Measurements from ENCODE around the gene TBCA. TPM values are rescaled to one million over a fixed set of nuclear protein-coding genes. Genes with fewer than 3 reads are reported as not detected.

TBCA gene
- total RNA-seq, 1 donor: 91.5 TPM

DNA sequence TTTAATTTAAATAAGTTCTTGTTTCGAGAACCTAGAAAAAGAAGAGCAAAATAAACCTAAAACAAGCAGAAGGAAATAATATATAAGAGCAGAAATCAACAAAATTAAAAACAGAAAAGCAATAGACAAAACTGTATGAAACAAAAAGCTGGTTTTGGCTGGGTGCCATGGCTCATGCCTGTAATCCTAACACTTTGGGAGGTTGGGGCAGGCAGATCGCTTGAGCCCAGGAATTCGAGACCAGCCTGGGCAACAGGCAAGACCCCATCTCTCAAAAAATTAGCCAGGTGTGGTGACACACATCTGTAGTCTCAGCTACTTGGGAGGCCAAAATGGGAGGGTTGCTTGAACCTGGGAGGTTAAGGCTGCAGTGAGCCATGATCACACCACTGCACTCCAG lies 78.4 kb downstream of the TBCA start:
- H3K4me3 ChIP-seq (ENCODE audit: low read depth, low read length): no peak overlapping the region
- TF ChIP-seq, protein P1, sequence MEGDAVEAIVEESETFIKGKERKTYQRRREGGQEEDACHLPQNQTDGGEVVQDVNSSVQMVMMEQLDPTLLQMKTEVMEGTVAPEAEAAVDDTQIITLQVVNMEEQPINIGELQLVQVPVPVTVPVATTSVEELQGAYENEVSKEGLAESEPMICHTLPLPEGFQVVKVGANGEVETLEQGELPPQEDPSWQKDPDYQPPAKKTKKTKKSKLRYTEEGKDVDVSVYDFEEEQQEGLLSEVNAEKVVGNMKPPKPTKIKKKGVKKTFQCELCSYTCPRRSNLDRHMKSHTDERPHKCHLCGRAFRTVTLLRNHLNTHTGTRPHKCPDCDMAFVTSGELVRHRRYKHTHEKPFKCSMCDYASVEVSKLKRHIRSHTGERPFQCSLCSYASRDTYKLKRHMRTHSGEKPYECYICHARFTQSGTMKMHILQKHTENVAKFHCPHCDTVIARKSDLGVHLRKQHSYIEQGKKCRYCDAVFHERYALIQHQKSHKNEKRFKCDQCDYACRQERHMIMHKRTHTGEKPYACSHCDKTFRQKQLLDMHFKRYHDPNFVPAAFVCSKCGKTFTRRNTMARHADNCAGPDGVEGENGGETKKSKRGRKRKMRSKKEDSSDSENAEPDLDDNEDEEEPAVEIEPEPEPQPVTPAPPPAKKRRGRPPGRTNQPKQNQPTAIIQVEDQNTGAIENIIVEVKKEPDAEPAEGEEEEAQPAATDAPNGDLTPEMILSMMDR (IDR thresholded peaks at IDR 0.05; ENCODE audit: insufficient read depth, low read depth, low read length): no peak
- DNase-seq (ENCODE audit: low read depth): no peak

DNA sequence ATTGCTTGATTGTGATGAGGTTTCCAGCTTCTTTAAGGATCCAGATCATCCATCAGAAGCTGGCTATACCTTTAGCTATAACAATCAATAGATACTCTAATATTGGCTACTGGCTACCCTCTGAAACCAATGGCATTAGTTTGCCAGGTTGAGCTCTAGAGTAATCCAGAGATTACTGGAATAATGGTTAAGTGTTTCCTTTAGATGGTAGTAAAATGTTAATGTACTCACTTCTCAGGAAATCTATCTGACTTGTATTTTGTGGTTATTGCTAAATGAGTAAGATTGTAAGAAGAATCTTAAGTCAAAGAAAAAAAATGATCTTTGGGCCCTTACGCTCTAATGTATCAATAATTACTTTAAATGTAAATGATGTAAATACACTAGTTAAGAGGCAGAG lies 80.0 kb downstream of the TBCA start:
- TF ChIP-seq, protein P1 (IDR thresholded peaks at IDR 0.05; ENCODE audit: insufficient read depth, low read depth, low read length): no peak
- DNase-seq (ENCODE audit: low read depth): no peak
- H3K4me3 ChIP-seq (ENCODE audit: low read depth, low read length): no peak overlapping the region

DNA sequence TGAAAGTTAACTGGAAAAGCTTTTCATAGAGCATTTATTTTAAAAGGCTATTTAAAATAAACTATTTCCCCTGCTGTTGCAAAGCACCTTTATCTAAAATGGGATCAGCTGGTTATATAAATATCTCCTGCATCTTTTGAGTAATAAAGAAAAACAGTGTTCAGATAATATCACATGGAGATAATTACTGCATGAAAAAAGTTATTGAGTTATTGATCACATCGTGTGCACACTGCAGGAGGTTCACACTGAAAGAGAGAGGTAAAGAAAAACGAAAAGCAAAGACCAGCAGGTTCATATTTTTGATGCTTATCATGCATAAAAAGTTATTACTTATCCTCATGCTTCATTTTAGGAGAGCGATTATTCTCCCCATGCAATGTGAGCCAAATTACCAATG lies 82.2 kb downstream of the TBCA start:
- DNase-seq (ENCODE audit: low read depth): no peak
- TF ChIP-seq, protein P1 (IDR thresholded peaks at IDR 0.05; ENCODE audit: insufficient read depth, low read depth, low read length): no peak

DNA sequence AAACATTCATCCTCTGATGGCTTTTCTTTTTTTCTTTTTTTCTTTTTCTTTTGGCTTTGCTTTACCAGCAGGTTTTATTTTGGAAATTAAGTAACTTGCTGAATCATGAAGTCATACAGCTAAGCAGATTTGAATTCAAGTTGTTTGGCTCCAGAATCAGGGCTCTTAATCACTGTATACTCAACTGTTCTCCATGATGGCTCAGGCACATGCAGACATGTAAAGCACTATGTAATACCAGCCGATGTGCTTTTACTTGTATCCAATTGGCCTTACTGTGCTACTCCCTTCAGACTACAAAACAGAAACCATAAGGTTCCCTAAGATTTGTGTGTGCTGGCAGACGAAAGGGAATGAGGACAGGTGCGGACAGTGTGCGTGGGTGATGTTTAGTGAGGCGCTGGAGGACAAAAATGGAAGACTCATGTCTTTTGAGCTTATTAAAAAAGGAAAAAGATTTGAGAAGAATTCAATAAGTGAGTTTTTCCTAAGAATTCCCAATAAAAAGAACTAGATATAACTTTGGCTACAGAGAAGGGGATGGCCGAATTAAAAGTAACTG lies 92.9 kb downstream of the TBCA start:
- TF ChIP-seq, protein P1 (IDR thresholded peaks at IDR 0.05; ENCODE audit: insufficient read depth, low read depth, low read length): no peak
- no peak for DNase-seq (ENCODE audit: low read depth)

More for the DNA sequence above, 82.2 kb downstream of the TBCA start:
- H3K4me3 ChIP-seq (ENCODE audit: low read depth, low read length): no peak overlapping the region

DNA sequence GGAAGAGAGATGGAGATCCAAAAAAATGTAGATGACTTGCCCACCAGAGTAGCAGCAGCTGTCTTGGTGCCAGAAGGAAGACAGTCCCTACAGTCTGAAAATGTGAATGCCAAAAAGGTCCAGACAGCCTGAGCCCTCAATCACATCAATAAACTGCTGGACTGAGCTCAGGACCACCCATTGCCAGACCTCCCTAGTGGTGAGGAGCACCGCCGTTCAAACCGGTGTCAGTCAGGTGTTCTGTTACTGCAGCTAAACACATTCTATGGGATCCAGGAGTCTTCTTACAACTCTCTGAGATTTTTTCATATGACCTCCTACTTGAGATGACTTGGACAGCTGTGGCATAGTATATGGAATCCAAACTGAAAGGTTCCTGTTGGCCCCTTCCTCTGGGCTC lies 105.6 kb downstream of the TBCA start:
- H3K4me3 ChIP-seq (ENCODE audit: low read depth, low read length): no peak overlapping the region
- DNase-seq (ENCODE audit: low read depth): no peak

More for the DNA sequence above, 92.9 kb downstream of the TBCA start:
- H3K4me3 ChIP-seq (ENCODE audit: low read depth, low read length): no peak overlapping the region

DNA sequence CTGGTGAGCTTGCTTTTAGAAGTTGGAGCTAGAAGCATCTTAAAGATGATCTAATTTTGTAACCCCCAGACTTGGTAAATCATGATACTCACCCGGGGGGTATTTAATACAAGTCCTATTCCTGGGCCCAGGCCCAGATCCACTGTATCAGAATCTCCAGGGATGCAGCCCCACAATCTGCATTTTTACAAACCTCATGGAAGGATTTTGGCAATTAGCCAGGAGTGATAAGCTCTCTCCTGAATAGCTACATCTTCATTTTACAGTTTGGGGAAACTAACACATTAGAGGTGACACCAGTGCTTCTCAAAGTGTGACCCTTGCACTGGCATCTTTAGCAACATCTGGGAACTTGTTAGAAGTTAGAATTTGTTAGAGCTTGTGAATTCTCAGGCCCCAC lies 106.5 kb downstream of the TBCA start:
- no peak overlapping the region for H3K4me3 ChIP-seq (ENCODE audit: low read depth, low read length)
- DNase-seq (ENCODE audit: low read depth): no peak
- TF ChIP-seq, protein P1 (IDR thresholded peaks at IDR 0.05; ENCODE audit: insufficient read depth, low read depth, low read length): no peak

More for the DNA sequence above, 105.6 kb downstream of the TBCA start:
- TF ChIP-seq, protein P1 (IDR thresholded peaks at IDR 0.05; ENCODE audit: insufficient read depth, low read depth, low read length): no peak
